Osteoblast (primary cell): ENCODE results near the gene IFI27L2. TPM values are rescaled to one million over a fixed set of nuclear protein-coding genes. Genes with fewer than 3 reads are reported as not detected.

Experiments used
- DNase-seq: peaks from one replicate; pipeline ENCODE4 v3.0.0; 2011; ENCODE audit warnings: low spot score, mixed read lengths; ENCODE audit not compliant: insufficient read length; ENCODE audit errors: missing footprints
- H2AFZ ChIP-seq: 2 replicates; pipeline ENCODE4 v1.6.0; 2011; ENCODE audit warnings: mild to moderate bottlenecking, low read length
- H3K27ac ChIP-seq: 2 replicates; pipeline ENCODE4 v1.5.1; 2011; ENCODE audit warnings: mild to moderate bottlenecking, low read depth, low read length, moderate library complexity
- H3K27me3 ChIP-seq: 2 replicates; pipeline ENCODE4 v1.6.0; 2012; ENCODE audit warnings: mild to moderate bottlenecking, control low read depth, inconsistent platforms, low read length, moderate library complexity; ENCODE audit not compliant: insufficient read depth
- H3K36me3 ChIP-seq: 2 replicates; pipeline ENCODE4 v1.5.1; 2011; ENCODE audit warnings: mild to moderate bottlenecking, low read length, control low read depth, moderate library complexity; ENCODE audit not compliant: insufficient read depth
- H3K4me1 ChIP-seq: 2 replicates; pipeline ENCODE4 v1.5.1; 2011; ENCODE audit warnings: mild to moderate bottlenecking, low read length, control low read depth, moderate library complexity; ENCODE audit not compliant: insufficient read depth
- H3K4me2 ChIP-seq: 2 replicates; pipeline ENCODE4 v1.6.0; 2011; ENCODE audit warnings: mild to moderate bottlenecking, low read length; ENCODE audit not compliant: insufficient read depth
- H3K4me3 ChIP-seq: fragments of 200-600 bp; sonication (generic); 3 replicates; pipeline ENCODE4 v1.5.1; 2012; ENCODE audit warnings: mild to moderate bottlenecking, low read length, inconsistent platforms; ENCODE audit not compliant: insufficient read depth
- H3K79me2 ChIP-seq: 2 replicates; pipeline ENCODE4 v1.6.0; 2012; ENCODE audit warnings: mild to moderate bottlenecking, low read length, control low read depth, inconsistent platforms; ENCODE audit not compliant: insufficient read depth
- H3K9me3 ChIP-seq: 2 replicates; pipeline ENCODE4 v1.5.1; 2011; ENCODE audit warnings: low read depth, low read length, control low read depth
- H4K20me1 ChIP-seq: 2 replicates; pipeline ENCODE4 v1.6.0; 2012; ENCODE audit warnings: mild to moderate bottlenecking, low read length, control low read depth; ENCODE audit not compliant: insufficient read depth
- total RNA-seq: library from RNA; depleted of rRNA; stranded (reverse); fragments of >200 nt; gene quantifications from 2 replicates; pipeline ENCODE4 v1.2.3, GENCODE V29; 2012
- TF ChIP-seq, protein P1 (sequence below): IDR thresholded peaks from 2 replicates; pipeline ENCODE4 v1.5.1; 2011; ENCODE audit warnings: mild to moderate bottlenecking, low read depth, low read length, moderate library complexity; ENCODE audit errors: extremely low read depth

IFI27L2 gene
- total RNA-seq, 1 donor = 76.7 TPM

- DNase-seq = peak; percentile 88
- H2AFZ ChIP-seq = no peak overlapping the region
Measured at GRCh38 chr14:94113908-94114588, 15.4 kb downstream of the IFI27L2 start.

GRCh38 chr14:94113490-94113889 is 15.9 kb downstream of the IFI27L2 start:
- DNase-seq = no peak
- Histone ChIP-seq H3K27ac (peak overlapping the region; percentile 8), H2AFZ (no peak overlapping the region), H3K27me3 (peaks cover 17% of the 10 kb centered on the region), H3K79me2 (no peaks in the 10 kb centered on the region), H3K36me3 (no peaks in the 10 kb centered on the region), H3K9me3 (no peaks in the 10 kb centered on the region), H3K4me3 (no peak overlapping the region), H3K4me2 (no peak overlapping the region), H4K20me1 (no peaks in the 10 kb centered on the region), H3K4me1 (peaks cover 18% of the 10 kb centered on the region)
- TF ChIP-seq, protein P1, sequence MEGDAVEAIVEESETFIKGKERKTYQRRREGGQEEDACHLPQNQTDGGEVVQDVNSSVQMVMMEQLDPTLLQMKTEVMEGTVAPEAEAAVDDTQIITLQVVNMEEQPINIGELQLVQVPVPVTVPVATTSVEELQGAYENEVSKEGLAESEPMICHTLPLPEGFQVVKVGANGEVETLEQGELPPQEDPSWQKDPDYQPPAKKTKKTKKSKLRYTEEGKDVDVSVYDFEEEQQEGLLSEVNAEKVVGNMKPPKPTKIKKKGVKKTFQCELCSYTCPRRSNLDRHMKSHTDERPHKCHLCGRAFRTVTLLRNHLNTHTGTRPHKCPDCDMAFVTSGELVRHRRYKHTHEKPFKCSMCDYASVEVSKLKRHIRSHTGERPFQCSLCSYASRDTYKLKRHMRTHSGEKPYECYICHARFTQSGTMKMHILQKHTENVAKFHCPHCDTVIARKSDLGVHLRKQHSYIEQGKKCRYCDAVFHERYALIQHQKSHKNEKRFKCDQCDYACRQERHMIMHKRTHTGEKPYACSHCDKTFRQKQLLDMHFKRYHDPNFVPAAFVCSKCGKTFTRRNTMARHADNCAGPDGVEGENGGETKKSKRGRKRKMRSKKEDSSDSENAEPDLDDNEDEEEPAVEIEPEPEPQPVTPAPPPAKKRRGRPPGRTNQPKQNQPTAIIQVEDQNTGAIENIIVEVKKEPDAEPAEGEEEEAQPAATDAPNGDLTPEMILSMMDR = no peak

More at GRCh38 chr14:94113908-94114588, 15.4 kb downstream of the IFI27L2 start:
- Histone ChIP-seq H3K27me3 (peaks cover 17% of the 10 kb centered on the region), H3K4me3 (no peak overlapping the region), H3K4me2 (no peak overlapping the region), H3K4me1 (peaks cover 18% of the 10 kb centered on the region), H3K79me2 (no peaks in the 10 kb centered on the region), H3K27ac (peak overlapping the region; percentile 8), H3K9me3 (no peaks in the 10 kb centered on the region), H3K36me3 (no peaks in the 10 kb centered on the region), H4K20me1 (no peaks in the 10 kb centered on the region)
- TF ChIP-seq, protein P1 = no peak

DNA sequence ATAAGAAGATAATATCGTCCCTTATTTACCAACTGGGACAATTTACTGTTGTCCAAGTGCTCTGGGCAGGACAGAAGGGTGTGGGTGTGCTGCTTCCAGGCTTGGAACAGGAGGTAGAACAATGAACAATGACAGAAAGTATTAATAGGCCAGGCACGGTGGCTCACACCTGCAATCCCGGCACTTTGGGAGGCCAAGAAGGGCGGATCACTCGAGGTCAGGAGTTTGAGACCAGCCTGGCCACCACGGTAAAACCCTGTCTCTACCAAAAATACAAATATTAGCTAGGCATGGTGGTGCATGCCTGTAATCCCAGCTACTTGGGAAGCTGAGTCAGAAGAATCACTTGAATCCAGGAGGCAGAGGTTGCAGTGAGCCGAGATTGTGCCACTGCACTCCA is 16.3 kb downstream of the IFI27L2 start:
- TF ChIP-seq, protein P1 = no peak
- H3K4me3 ChIP-seq = no peak overlapping the region
- H3K9me3 ChIP-seq = no peaks in the 10 kb centered on the region
- H3K36me3 ChIP-seq = no peaks in the 10 kb centered on the region
- no peak for DNase-seq
- no peak overlapping the region for H3K27ac ChIP-seq
- no peak overlapping the region for H2AFZ ChIP-seq
- no peaks in the 10 kb centered on the region for H3K79me2 ChIP-seq
- H3K4me2 ChIP-seq = no peak overlapping the region
- H3K4me1 ChIP-seq = peaks cover 18% of the 10 kb centered on the region
- H4K20me1 ChIP-seq = no peaks in the 10 kb centered on the region
- H3K27me3 ChIP-seq = peaks cover 16% of the 10 kb centered on the region

DNA sequence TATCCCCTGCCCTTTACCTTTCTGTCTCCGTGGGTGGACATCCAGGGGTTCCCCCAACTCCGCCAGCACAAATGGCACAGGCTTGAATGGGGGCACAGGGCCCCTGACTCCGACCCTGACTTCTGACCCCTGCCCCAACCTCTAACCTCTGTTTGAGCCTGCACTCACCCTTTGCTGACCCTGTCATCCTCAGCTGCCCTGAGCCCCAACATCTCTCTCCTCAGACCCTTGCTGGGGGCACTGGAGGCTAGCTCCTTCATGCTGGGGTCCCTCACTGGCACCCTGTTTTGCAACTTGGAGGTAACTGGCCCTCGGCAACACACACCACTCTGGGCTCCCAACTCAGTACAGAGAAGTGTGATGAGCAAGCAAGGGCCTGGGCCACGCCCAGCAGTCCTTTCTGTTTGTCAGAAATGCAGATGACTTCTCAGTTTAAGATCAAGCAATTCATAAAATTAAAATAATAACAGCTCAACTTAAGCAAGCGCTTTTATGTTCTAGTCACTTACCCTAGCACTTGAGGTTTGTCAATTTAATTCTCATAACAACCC is 16.8 kb downstream of the IFI27L2 start:
- no peaks in the 10 kb centered on the region for H4K20me1 ChIP-seq
- H3K9me3 ChIP-seq = no peaks in the 10 kb centered on the region
- H3K27me3 ChIP-seq = peaks cover 12% of the 10 kb centered on the region
- H3K79me2 ChIP-seq = no peaks in the 10 kb centered on the region
- no peak for DNase-seq
- no peaks in the 10 kb centered on the region for H3K36me3 ChIP-seq
- H3K27ac ChIP-seq = no peak overlapping the region
- no peak overlapping the region for H2AFZ ChIP-seq
- H3K4me1 ChIP-seq = peaks cover 18% of the 10 kb centered on the region
- TF ChIP-seq, protein P1 = no peak
- no peak overlapping the region for H3K4me3 ChIP-seq
- H3K4me2 ChIP-seq = no peak overlapping the region
